Measurements from ENCODE around the gene PDCD2L. TPM values are rescaled to one million over a fixed set of nuclear protein-coding genes. Genes with fewer than 3 reads are reported as not detected.
"Not testable (repeated sequence)": the region's sequence is repeated elsewhere in the genome, so short reads cannot be mapped to it uniquely, and the experiment has no call there.

PDCD2L gene
- total RNA-seq, 1 experiment from 2014 or later, result 12.0 TPM

- DNase-seq (ENCODE audit: low read depth), result no peak
Observed at GRCh38 chr19:34373601-34374288, 30.5 kb upstream of the PDCD2L start.

DNA sequence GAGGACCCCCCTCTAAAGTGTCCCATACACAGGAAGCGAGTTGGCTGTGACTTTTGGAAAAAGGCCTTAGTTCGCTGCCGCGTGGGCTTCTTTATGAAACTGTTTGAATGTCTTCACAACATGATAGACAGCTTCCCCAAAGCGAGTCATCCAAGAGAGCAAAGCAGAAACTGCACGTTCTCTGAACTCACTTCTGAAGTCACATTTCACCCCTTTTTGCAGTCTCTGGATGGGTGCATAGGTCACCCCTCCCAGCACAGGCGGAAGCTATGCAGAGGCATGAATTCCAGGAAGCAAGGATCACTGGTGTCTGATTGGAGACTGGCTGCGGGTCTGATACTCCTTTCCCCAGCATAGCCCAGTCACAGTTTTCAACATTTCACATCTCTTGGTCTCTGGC is 28.6 kb upstream of the PDCD2L start:
- no peak for DNase-seq (ENCODE audit: low read depth)

GRCh38 chr19:34380639-34381241 is 23.5 kb upstream of the PDCD2L start:
- DNase-seq (ENCODE audit: low read depth), result no peak

GRCh38 chr19:34381399-34382251 is 22.6 kb upstream of the PDCD2L start:
- DNase-seq (ENCODE audit: low read depth), result no peak

DNA sequence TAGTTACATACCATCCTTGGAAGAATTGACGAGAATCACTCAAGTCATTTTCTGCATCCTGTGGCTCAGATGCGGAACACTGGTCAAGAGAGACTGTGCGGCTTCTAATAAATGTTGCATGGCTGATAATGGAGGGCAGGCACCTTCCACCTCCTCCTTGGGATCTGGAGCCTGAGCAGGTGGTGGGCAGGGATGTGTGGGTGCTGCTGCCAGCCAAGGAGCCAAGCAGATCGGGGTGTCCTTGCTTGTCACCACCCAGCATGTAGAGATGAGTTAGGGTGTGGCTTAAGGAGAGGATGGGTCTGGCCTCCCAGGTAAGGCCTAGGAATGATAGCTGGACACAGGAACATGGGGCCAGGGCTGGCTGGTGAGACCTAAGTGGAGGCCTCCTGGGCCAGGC is 21.7 kb upstream of the PDCD2L start:
- DNase-seq (ENCODE audit: low read depth), result no peak

GRCh38 chr19:34383599-34383998 is 20.6 kb upstream of the PDCD2L start:
- no peak for DNase-seq (ENCODE audit: low read depth)

- DNase-seq (ENCODE audit: low read depth), result no peak
Observed at GRCh38 chr19:34386645-34387445, 17.4 kb upstream of the PDCD2L start.

DNA sequence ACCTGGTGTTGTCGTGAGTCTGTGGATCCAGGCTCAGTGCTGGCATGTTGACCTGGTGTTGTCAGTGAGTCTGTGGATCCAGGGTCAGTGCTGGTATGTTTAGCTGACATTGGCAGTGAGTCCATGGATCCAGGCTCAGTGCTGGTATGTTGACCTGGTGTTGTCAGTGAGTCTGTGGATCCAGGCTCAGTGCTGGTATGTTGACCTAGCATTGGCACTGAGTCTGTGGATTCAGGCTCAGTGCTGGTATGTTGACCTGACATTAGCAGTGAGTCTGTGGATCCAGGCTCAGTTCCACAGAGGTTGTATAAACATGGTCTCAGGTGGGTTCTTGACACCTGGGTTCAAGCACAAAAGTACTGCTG is 16.8 kb upstream of the PDCD2L start:
- DNase-seq (ENCODE audit: low read depth), result no peak

DNA sequence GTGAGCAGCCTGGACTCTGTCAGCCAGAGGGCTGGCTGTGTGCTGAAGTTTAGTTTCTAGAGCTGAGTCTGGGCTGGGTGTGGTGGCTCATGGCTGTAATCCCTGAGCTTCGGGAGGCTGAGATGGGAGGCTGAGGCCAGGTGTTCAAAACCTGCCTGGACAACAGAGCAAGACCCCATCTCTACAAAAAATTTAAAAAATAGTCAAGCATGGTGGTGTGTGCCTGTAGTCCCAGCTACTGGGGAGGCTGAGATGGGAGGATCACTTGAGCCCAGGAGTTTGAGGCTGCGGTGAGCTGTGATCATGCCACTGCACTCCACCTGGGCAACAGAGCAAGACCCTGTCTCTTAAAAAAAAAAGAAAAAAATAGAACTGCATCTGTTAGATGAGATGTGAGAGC is 15.5 kb upstream of the PDCD2L start:
- not testable (repeated sequence) for DNase-seq (ENCODE audit: low read depth)

DNA sequence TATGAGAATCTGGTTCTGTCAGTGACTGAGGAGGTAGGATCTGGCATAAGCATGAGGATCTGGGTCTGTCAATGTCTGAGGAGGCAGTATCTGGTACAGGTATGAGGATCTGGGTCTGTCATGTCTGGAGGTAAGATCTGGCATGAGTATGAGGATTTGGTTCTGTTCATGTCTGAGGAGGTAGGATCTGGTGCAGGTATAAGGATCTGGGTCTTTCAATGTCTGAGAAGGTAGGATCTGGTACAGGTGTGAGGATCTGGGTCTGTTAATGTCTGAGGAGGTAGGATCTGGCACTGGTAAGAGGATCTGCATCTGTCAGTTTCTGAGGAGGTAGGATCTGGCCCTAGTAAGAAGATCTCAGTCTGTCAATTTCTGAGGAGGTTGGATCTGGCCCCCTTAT is 12.4 kb upstream of the PDCD2L start:
- no peak for DNase-seq (ENCODE audit: low read depth)

DNA sequence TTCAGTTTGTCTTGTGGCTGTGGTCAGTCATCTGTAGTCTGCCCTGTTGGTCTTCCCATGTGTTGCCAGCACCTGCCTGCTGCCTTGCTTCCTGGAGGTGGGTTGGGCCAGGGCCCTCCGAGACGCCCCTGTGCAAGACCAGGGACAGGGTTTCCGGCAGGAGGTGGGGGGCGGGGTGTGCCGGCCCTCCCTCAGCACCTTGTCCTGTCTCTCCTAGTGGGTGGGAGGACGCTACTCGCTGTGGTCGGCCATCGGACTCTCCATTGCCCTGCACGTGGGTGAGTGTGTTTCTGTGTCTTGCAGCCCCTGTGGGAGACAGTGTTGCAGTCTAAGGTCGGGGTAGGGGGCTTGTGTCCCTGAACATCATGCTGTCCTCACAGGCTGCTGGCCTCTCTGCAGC is 11.2 kb upstream of the PDCD2L start:
- no peak for DNase-seq (ENCODE audit: low read depth)

- DNase-seq (ENCODE audit: low read depth), result no peak
Observed at GRCh38 chr19:34393629-34394028, 10.6 kb upstream of the PDCD2L start.

GRCh38 chr19:34397853-34398252 is 6.3 kb upstream of the PDCD2L start:
- DNase-seq (ENCODE audit: low read depth), result no peak

- no peak for DNase-seq (ENCODE audit: low read depth)
Observed at GRCh38 chr19:34399886-34400285, 4.3 kb upstream of the PDCD2L start.

DNA sequence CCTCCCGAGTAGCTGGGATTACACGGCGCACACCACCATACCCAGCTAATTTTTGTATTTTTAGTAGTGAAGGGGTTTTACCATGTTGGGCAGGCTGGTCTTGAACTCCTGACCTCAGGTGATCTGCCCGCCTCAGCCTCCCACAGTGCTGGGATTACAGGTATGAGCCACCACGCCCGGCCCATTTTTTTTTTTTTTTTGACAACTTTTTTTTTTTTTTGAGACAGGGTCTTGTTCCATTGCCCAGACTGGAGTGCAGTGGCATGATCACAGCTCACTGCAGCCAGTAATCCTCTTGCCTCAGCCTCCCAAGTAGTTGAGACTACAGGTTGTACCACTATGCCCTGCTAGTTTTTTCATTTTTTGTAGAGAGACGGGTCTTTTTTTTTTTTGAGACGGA is 3.4 kb upstream of the PDCD2L start:
- DNase-seq (ENCODE audit: low read depth), result not testable (repeated sequence)

GRCh38 chr19:34402074-34402600 is 2.1 kb upstream of the PDCD2L start:
- no peak for DNase-seq (ENCODE audit: low read depth)

DNA sequence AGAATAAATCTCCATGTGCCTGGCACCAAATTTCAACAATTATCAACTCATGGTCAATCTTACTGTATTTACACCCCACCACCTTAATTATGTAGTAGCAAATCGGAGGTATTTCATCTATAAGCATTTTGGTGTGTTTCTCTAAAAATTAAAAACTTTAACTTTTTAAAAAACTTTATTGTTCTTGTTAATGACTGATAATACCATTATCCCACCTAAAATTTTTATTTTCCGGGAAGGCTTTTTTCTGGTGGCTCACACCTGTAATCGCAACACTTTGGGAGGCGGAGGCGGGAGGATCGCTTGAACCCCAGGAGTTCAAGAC is 453 bp upstream of the PDCD2L start:
- no peak for DNase-seq (ENCODE audit: low read depth)

DNA sequence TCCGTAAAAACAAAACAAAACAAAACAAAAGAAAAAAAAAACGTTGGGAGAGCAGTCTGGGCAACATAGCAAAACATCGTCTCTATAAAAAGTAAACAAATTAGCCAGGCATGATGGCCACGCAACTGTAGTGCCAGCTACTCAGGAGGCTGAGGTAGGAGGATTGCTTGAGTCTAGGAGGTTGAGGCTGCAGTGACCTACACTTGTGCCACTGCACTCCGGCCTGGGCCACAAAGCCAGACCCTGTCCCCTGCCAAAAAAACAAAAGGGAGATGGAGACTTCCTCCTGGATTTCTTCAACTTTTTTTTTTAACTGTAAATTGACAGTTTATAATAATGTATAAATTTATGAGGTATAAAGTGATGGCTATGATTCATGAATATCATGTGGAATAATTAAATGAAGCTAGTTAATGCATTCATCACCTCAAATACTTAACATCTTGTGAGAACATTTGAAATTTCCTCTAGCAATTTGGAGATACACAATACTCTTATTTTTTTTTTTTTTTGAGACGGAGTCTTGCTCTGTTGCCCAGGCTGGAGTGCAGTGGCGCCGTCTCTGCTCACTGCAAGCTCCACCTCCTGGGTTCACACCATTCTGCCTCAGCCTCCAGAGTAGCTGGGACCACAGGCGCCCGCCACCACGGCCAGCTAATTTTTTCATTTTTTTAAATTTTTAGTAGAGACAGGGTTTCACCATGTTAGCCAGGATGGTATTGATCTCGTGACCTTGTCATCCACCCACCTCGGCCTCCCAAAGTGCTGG is 1.9 kb downstream of the PDCD2L start:
- no peak for DNase-seq (ENCODE audit: low read depth)

DNA sequence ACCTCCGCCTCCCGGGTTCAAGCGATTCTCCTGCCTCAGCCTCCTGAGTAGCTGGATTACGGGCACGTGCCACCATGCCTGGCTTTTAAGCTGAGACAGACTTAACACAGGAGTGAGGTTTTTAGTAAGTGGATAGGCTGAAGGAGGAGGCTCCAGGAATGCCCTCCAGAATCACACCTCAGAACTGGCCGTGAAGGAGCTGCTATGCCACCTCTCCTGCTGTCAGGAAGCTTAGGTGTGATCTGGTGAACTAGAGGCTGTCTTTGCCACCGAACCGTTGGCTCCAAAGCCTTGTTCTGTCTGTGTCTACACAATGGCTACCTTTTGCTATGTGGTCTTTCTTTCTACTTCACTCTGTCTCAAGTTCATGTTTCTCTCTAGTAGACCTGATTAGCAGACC is 4.2 kb downstream of the PDCD2L start:
- no peak for DNase-seq (ENCODE audit: low read depth)

DNA sequence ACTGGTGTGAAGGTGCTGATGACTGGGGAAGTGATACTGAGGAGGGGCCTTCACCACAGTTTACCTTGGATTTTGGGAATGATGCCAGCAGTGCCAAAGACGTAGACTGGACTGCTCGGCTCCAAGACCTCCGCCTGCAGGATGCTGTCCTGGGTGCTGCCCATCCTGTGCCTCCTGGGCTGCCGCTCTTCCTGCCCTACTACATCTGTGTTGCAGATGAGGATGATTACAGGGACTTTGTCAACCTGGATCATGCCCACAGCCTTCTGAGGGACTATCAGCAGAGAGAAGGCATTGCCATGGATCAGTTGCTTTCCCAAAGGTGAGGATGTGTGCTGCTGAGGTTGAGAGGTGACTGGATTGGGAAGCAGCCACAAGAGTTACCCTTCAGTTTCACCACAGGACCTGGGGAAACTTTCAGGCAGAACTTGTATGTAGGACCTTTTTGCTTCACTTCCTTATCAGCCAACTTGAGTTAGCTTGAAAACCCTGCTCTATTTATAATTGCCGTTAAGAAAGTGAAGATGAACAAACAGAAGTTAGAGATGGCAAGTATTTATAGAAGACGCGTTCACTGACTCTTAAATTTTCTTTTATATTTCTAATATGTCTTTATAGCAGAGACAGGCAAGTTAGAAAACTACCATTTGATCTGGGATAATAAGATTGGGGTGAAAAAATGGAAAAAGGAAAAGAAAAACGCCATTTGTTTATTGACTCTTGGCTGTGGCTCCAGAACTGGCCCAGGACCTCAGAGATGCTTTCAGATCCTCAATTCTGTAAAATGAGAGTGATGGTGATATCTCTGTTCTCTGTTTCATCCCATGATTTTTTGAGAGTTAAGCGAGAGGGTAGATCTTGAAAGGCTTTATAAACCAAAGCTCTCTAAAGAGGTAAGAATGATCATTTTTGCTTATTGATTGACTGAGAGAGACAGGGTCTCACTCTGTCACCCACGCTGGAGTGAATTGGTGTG is 5.3 kb downstream of the PDCD2L start:
- DNase-seq (ENCODE audit: low read depth), result no peak
